ENCODE results near the gene NR2C1. TPM values are rescaled to one million over a fixed set of nuclear protein-coding genes. Genes with fewer than 3 reads are reported as not detected.

Gene NR2C1
- total RNA-seq (ENCODE audit: unreplicated experiment) = 70.2 TPM
- long read RNA-seq, full-length matches to known transcripts = 9 of 27 reads
- long read RNA-seq, partial matches to known transcripts = 5 of 27 reads
- long read RNA-seq, other reads (novel, unspliced or antisense) = 13 of 27 reads

GRCh38 chr12:95072900-95073697 is at the start of gene NR2C1:
NR2C1 (minus strand) TSS chr12:95073618; CDS start chr12:95067384, 6,234 bp downstream.
- DNase-seq (ENCODE audit: low spot score) = peak; percentile 93
- peak within 1 kb of the TSS; percentile 70 for H3K27ac Mint-ChIP-seq (ENCODE audit: unreplicated experiment)
- TF ChIP-seq, protein P1, sequence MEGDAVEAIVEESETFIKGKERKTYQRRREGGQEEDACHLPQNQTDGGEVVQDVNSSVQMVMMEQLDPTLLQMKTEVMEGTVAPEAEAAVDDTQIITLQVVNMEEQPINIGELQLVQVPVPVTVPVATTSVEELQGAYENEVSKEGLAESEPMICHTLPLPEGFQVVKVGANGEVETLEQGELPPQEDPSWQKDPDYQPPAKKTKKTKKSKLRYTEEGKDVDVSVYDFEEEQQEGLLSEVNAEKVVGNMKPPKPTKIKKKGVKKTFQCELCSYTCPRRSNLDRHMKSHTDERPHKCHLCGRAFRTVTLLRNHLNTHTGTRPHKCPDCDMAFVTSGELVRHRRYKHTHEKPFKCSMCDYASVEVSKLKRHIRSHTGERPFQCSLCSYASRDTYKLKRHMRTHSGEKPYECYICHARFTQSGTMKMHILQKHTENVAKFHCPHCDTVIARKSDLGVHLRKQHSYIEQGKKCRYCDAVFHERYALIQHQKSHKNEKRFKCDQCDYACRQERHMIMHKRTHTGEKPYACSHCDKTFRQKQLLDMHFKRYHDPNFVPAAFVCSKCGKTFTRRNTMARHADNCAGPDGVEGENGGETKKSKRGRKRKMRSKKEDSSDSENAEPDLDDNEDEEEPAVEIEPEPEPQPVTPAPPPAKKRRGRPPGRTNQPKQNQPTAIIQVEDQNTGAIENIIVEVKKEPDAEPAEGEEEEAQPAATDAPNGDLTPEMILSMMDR (IDR thresholded peaks at IDR 0.05; ENCODE audit: unreplicated experiment) = no peak
- H3K4me1 Mint-ChIP-seq (ENCODE audit: unreplicated experiment) = peaks cover 24% of the 10 kb centered on the region
- peaks cover 5% of the 10 kb centered on the region for H3K36me3 Mint-ChIP-seq (ENCODE audit: low read depth, unreplicated experiment)
- H3K27me3 Mint-ChIP-seq (ENCODE audit: unreplicated experiment) = peaks cover 4% of the 10 kb centered on the region
- no peaks in the 10 kb centered on the region for H3K9me3 Mint-ChIP-seq (ENCODE audit: unreplicated experiment)
- peak within 1 kb of the TSS; percentile 95 for H3K4me3 Mint-ChIP-seq (ENCODE audit: unreplicated experiment)

DNA sequence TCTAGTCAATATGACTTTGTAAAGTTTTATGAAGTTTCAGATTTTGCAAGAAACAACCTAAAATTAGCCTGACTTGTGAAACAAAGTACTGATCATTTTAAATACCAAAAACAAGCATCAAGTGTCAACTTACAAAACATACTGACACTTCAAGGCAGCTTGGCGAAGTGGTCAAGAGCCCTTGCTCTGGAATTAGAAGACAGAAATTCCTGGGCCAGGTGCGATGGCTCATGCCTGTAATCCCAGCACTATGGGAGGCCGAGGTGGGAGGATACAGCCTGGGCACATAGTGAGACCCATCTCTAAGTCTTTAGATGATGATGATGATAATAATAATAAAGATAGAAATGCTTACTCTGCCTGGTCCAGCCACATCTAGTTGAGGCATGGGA is 45.4 kb upstream of the NR2C1 start:
- no peaks in the 10 kb centered on the region for H3K9me3 Mint-ChIP-seq (ENCODE audit: unreplicated experiment)
- H3K4me3 Mint-ChIP-seq (ENCODE audit: unreplicated experiment) = no peak overlapping the region
- H3K36me3 Mint-ChIP-seq (ENCODE audit: low read depth, unreplicated experiment) = peaks cover 13% of the 10 kb centered on the region
- DNase-seq (ENCODE audit: low spot score) = no peak
- peaks cover 5% of the 10 kb centered on the region for H3K4me1 Mint-ChIP-seq (ENCODE audit: unreplicated experiment)
- TF ChIP-seq, protein P1 (IDR thresholded peaks at IDR 0.05; ENCODE audit: unreplicated experiment) = no peak
- H3K27me3 Mint-ChIP-seq (ENCODE audit: unreplicated experiment) = peaks cover 1% of the 10 kb centered on the region
- H3K27ac Mint-ChIP-seq (ENCODE audit: unreplicated experiment) = no peak overlapping the region

DNA sequence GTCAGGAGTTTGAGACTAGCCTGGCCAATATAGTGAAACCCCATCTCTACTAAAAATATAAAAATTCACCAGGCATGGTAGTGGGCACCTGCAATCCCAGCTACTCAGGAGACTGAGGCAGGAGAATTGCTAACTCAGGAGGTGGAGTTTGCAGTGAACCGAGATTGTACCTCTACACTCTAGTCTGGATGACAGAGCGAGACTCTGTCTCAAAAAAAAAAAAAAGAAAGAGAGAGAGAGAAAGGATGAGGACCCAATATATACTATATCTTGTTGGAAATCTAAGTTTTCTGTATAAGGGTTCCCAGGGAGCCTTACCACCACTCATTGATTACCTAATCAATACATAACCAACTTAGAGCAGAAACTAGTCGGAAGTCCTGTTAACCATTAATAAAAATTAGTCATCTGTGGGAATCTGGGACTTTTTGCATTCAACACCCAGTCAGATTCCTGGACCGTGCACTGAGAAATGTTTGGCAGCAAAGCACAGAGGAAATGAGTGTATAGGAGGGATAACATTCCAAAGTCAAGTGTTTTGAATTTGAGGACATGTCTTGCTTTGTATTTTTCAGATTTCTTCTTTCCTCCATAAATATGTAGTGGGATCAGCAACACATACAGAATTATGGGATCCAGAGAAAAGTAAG is 44.8 kb upstream of the NR2C1 start:
- Mint-ChIP-seq H3K4me1 (ENCODE audit: unreplicated experiment) (peaks cover 5% of the 10 kb centered on the region), H3K4me3 (ENCODE audit: unreplicated experiment) (no peak overlapping the region), H3K36me3 (ENCODE audit: low read depth, unreplicated experiment) (peaks cover 17% of the 10 kb centered on the region), H3K9me3 (ENCODE audit: unreplicated experiment) (no peaks in the 10 kb centered on the region), H3K27ac (ENCODE audit: unreplicated experiment) (no peak overlapping the region), H3K27me3 (ENCODE audit: unreplicated experiment) (peaks cover 1% of the 10 kb centered on the region)
- DNase-seq (ENCODE audit: low spot score) = no peak
- TF ChIP-seq, protein P1 (IDR thresholded peaks at IDR 0.05; ENCODE audit: unreplicated experiment) = no peak

- no peaks in the 10 kb centered on the region for H3K9me3 Mint-ChIP-seq (ENCODE audit: unreplicated experiment)
- DNase-seq (ENCODE audit: low spot score) = peak; percentile 49
- H3K27me3 Mint-ChIP-seq (ENCODE audit: unreplicated experiment) = peaks cover 1% of the 10 kb centered on the region
- H3K4me1 Mint-ChIP-seq (ENCODE audit: unreplicated experiment) = peaks cover 5% of the 10 kb centered on the region
- TF ChIP-seq, protein P1 (IDR thresholded peaks at IDR 0.05; ENCODE audit: unreplicated experiment) = peak; percentile 84
- no peak overlapping the region for H3K4me3 Mint-ChIP-seq (ENCODE audit: unreplicated experiment)
- H3K36me3 Mint-ChIP-seq (ENCODE audit: low read depth, unreplicated experiment) = peaks cover 17% of the 10 kb centered on the region
- H3K27ac Mint-ChIP-seq (ENCODE audit: unreplicated experiment) = peak overlapping the region; percentile 52
Observed at GRCh38 chr12:95117178-95117599, 43.8 kb upstream of the NR2C1 start.

Data from endothelial cell (in vitro differentiated cells).